ENCODE results near the gene PDE2A. TPM values are rescaled to one million over a fixed set of nuclear protein-coding genes. Genes with fewer than 3 reads are reported as not detected.

Gene PDE2A
- total RNA-seq, 1 experiment from 2014 or later = 0.74 TPM

GRCh38 chr11:72682238-72682857, 8.1 kb upstream of the PDE2A start:
- H3K9me3 ChIP-seq (ENCODE audit: control insufficient read depth, insufficient read depth, low read depth, low read length) = no peaks in the 10 kb centered on the region
- no peak overlapping the region for H3K4me3 ChIP-seq (ENCODE audit: low read depth in 2 of 2, low read length in 2 of 2)
- ChIA-PET CTCF (interaction anchor here (1.0 to 2.9 kb wide), 4 partner anchors 92 to 211 kb away, joined by 3 to 20 read pairs (median 4); no protein-coding TSS in a partner anchor), POLR2A (interaction anchor here (0.6 kb wide), 1 partner anchor 34 kb away, joined by 5 read pairs; no protein-coding TSS in a partner anchor)
- H3K27me3 ChIP-seq (ENCODE audit: control insufficient read depth, insufficient read depth, low read length) = peaks cover 15% of the 10 kb centered on the region
- no peaks in the 10 kb centered on the region; the same call in 1 of the 2 replicates for H3K36me3 ChIP-seq (ENCODE audit: control insufficient read depth, insufficient read depth, low read length)
- in situ Hi-C loops (cut with HindIII; ENCODE audit: low pct_unique_long_range_greater_than_20kb, low sequenced_read_pairs) = no loop called here
- TF ChIP-seq SIN3A (IDR thresholded peaks at IDR 0.05; ENCODE audit: borderline replicate concordance, insufficient read depth, low read depth, low read length) (no peak), CTCF (IDR thresholded peaks at IDR 0.05) (no peak), TCF7L2 (IDR thresholded peaks at IDR 0.05; ENCODE audit: low read depth, low read length) (no peak), POLR2AphosphoS5 (IDR thresholded peaks at IDR 0.05; ENCODE audit: low read depth, low read length) (no peak), REST (IDR thresholded peaks at IDR 0.05; ENCODE audit: insufficient read depth in 1 of 2, low read depth in 2 of 2, low read length in 1 of 2) (no peak)
- no peak overlapping the region for H3K27ac ChIP-seq (ENCODE audit: low read length)
- BruUV-seq (replicated peaks) = TSS peak; percentile 34
- no peak for ATAC-seq
- intact Hi-C loops (cut with micrococcal nuclease; ENCODE audit: unreplicated experiment) = loop anchor here (2.0 to 5.0 kb wide), 2 partner anchors 95 to 212 kb away; no protein-coding TSS in a partner anchor
- no peak for DNase-seq (ENCODE audit: low read depth, low spot score)
- H3K4me1 ChIP-seq (ENCODE audit: control insufficient read depth, insufficient read depth, low read length) = peaks cover 18% of the 10 kb centered on the region

- no peak for DNase-seq (ENCODE audit: low read depth, low spot score)
- CTCF ChIA-PET = interaction anchor here (0.6 to 2.9 kb wide), 5 partner anchors 91 to 210 kb away, joined by 3 to 20 read pairs (median 3); no protein-coding TSS in a partner anchor
- Histone ChIP-seq H3K9me3 (ENCODE audit: control insufficient read depth, insufficient read depth, low read depth, low read length) (no peaks in the 10 kb centered on the region), H3K4me3 (ENCODE audit: low read depth in 2 of 2, low read length in 2 of 2) (no peak overlapping the region), H3K27me3 (ENCODE audit: control insufficient read depth, insufficient read depth, low read length) (peaks cover 18% of the 10 kb centered on the region), H3K4me1 (ENCODE audit: control insufficient read depth, insufficient read depth, low read length) (peaks cover 18% of the 10 kb centered on the region), H3K36me3 (ENCODE audit: control insufficient read depth, insufficient read depth, low read length) (no peaks in the 10 kb centered on the region; the same call in 1 of the 2 replicates), H3K27ac (ENCODE audit: low read length) (no peak overlapping the region)
- peak; percentile 40 for ATAC-seq
- 0 out of 2 replicates have a peak, but pooled peaks have one; percentile 1 for TF ChIP-seq POLR2AphosphoS5 (IDR thresholded peaks at IDR 0.05; ENCODE audit: low read depth, low read length)
- no peak for TF ChIP-seq TCF7L2 (IDR thresholded peaks at IDR 0.05; ENCODE audit: low read depth, low read length)
- POLR2A ChIA-PET = interaction anchor here (0.6 kb wide), 1 partner anchor 35 kb away, joined by 5 read pairs; no protein-coding TSS in a partner anchor
- no TSS peak for BruUV-seq (replicated peaks)
- in situ Hi-C loops (cut with HindIII; ENCODE audit: low pct_unique_long_range_greater_than_20kb, low sequenced_read_pairs) (no loop called here), intact Hi-C loops (cut with micrococcal nuclease; ENCODE audit: unreplicated experiment) (loop anchor here (2.0 to 5.0 kb wide), 2 partner anchors 94 to 211 kb away; no protein-coding TSS in a partner anchor)
Observed at GRCh38 chr11:72681226-72682153, 7.3 kb upstream of the PDE2A start.

Measured in Panc1 (cell line).